Ishikawa (cell line): ENCODE data around the gene FAM222A.

Source experiments
- CEBPB ChIP-seq: IDR thresholded peaks from 2 replicates; pipeline ENCODE4 v1.6.1; 2012
- CREB1 ChIP-seq: IDR thresholded peaks from 2 replicates; pipeline ENCODE4 v1.6.1; 2012; ENCODE audit warnings: low read depth
- EP300 ChIP-seq: IDR thresholded peaks from 2 replicates; pipeline ENCODE4 v1.6.1; 2012; ENCODE audit warnings: borderline replicate concordance
- FOXM1 ChIP-seq: IDR thresholded peaks from 2 replicates; pipeline ENCODE4 v1.6.1; 2012; ENCODE audit warnings: low read depth, borderline replicate concordance
- RAD21 ChIP-seq: IDR thresholded peaks from 2 replicates; pipeline ENCODE4 v1.6.1; 2012; ENCODE audit warnings: low read depth
- TAF1 ChIP-seq: IDR thresholded peaks from 2 replicates; pipeline ENCODE4 v1.6.1; 2012; ENCODE audit warnings: low read depth, mild to moderate bottlenecking
- TCF12 ChIP-seq: IDR thresholded peaks from 2 replicates; pipeline ENCODE4 v1.6.1; 2012; ENCODE audit warnings: low read depth
- YY1 ChIP-seq: IDR thresholded peaks from 2 replicates; pipeline ENCODE4 v1.6.1; 2012; ENCODE audit warnings: low read depth
- TF ChIP-seq, protein P1 (sequence below): IDR thresholded peaks from 2 replicates; pipeline ENCODE4 v1.6.1; 2012; ENCODE audit warnings: low read depth, mild to moderate bottlenecking
- TF ChIP-seq, protein P2 (sequence below): IDR thresholded peaks from 2 replicates; pipeline ENCODE4 v1.6.1; 2012

DNA sequence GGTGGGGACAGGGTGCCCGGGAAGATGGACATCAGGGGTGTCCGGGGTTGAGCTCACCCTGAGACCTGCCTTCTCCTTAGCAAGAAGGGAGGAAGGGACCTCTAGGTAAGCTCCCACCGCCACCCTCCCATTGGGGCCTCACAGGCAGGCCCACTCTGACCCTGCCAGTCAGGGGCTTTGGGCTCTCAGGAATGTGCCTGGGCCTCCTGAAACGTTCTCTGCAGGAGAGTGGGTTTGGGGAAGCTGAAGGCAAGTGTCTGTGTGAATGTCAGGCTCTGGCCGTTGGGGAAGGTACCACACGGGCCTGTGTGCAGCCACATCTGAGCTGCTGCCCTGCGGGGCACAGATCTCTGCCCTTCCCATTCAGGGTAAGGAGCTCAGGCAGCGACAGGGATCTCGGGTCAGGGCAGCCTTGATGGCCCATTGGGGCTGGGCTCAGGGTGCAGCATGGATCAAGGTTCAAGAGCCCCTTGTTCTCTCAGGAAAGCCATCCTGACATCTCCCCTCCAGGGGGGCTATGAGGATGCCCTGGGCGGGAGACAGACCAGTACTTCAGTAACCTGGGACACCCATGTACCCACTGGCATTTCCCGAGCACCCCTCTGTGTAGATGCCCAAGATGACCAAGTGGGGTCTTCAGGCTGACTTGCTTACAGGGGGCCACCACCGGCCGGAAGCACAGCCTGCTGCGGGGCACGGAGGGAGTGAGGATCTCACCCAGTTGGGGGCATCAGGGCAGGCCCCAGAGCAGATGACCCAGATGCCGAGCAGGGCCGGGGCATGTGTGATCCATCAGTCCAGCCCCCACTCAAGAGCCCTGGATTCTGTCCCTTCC lies 29.7 kb downstream of the FAM222A start:
- TF ChIP-seq EP300 (no peak), TCF12 (no peak), RAD21 (no peak), CREB1 (no peak), TAF1 (no peak), CEBPB (no peak), FOXM1 (no peak), YY1 (no peak)
- TF ChIP-seq, protein P1, sequence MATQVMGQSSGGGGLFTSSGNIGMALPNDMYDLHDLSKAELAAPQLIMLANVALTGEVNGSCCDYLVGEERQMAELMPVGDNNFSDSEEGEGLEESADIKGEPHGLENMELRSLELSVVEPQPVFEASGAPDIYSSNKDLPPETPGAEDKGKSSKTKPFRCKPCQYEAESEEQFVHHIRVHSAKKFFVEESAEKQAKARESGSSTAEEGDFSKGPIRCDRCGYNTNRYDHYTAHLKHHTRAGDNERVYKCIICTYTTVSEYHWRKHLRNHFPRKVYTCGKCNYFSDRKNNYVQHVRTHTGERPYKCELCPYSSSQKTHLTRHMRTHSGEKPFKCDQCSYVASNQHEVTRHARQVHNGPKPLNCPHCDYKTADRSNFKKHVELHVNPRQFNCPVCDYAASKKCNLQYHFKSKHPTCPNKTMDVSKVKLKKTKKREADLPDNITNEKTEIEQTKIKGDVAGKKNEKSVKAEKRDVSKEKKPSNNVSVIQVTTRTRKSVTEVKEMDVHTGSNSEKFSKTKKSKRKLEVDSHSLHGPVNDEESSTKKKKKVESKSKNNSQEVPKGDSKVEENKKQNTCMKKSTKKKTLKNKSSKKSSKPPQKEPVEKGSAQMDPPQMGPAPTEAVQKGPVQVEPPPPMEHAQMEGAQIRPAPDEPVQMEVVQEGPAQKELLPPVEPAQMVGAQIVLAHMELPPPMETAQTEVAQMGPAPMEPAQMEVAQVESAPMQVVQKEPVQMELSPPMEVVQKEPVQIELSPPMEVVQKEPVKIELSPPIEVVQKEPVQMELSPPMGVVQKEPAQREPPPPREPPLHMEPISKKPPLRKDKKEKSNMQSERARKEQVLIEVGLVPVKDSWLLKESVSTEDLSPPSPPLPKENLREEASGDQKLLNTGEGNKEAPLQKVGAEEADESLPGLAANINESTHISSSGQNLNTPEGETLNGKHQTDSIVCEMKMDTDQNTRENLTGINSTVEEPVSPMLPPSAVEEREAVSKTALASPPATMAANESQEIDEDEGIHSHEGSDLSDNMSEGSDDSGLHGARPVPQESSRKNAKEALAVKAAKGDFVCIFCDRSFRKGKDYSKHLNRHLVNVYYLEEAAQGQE: no peak
- TF ChIP-seq, protein P2, sequence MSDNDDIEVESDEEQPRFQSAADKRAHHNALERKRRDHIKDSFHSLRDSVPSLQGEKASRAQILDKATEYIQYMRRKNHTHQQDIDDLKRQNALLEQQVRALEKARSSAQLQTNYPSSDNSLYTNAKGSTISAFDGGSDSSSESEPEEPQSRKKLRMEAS: no peak
